ENCODE data around the gene GNAQ. TPM values are rescaled to one million over a fixed set of nuclear protein-coding genes. Genes with fewer than 3 reads are reported as not detected.
A peak's percentile ranks its signal among the peaks of the same experiment; 100 is the strongest.
"Not testable (repeated sequence)": the region's sequence is repeated elsewhere in the genome, so short reads cannot be mapped to it uniquely, and the experiment has no call there.

GNAQ gene
- total RNA-seq, 1 experiment from 2014 or later: 48.6 TPM

DNA sequence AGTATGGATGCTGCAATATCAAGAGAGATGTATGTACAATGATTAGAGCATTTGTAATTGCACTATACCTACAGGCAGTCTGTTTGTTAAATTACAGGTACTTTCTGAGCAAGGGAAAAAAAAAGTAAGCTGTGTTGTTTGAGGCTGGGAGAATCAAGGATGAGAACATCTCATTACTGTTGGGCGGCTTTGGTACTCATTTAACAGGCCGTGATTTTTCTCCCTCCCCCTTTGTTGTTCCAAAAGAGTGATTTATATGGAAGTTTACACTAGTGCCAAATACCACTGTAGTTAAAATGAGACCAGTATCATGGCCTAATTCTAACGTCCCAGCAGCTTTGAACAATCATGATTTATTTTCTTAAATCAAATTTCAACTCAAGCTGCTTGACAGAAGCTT, 312.3 kb downstream of the GNAQ start:
- no peak overlapping the region for H2BK5ac ChIP-seq (ENCODE audit: insufficient read length, low read length)
- H3K9me3 ChIP-seq (ENCODE audit: control insufficient read depth, low read depth, low read length): no peaks in the 10 kb centered on the region
- H4K5ac ChIP-seq (ENCODE audit: insufficient read length, low read depth, low read length): no peak overlapping the region
- H4K20me1 ChIP-seq (ENCODE audit: control insufficient read depth, insufficient read depth, insufficient read length): no peaks in the 10 kb centered on the region
- Mint-ChIP-seq H3K27ac (peak overlapping the region; percentile 15 to 86 (median 69); a peak in 4 of 7 replicates), H3K4me3 (no peak overlapping the region; a peak in 1 of 5 replicates), H3K4me1 (peaks cover 71 to 74% of the 10 kb centered on the region in 2 experiments), H3K27me3 (ENCODE audit: low read depth) (no peaks in the 10 kb centered on the region), H3K36me3 (ENCODE audit: insufficient read depth in 1 of 3, low read depth in 3 of 3) (peaks cover 11 to 14% (median 13%) of the 10 kb centered on the region in 3 experiments; a peak in 6 of 7 replicates), H3K9me3 (peaks cover 0 to 7% of the 10 kb centered on the region in 2 experiments; a peak in 3 of 5 replicates)
- no peak overlapping the region for H3K4me2 ChIP-seq (ENCODE audit: insufficient read depth, insufficient read length, low read length)
- H2AK5ac ChIP-seq (ENCODE audit: insufficient read length, low read length): no peak overlapping the region
- H2BK15ac ChIP-seq (ENCODE audit: low read depth, low read length): no peak overlapping the region
- H3K4me1 ChIP-seq (ENCODE audit: insufficient read depth, low read length): no peaks in the 10 kb centered on the region; the same call in 1 of the 2 replicates
- no peak overlapping the region for H4K91ac ChIP-seq (ENCODE audit: insufficient read length, low read depth, low read length)
- H2BK12ac ChIP-seq (ENCODE audit: insufficient read length, low read depth, low read length): no peak overlapping the region
- TF ChIP-seq, protein P1, sequence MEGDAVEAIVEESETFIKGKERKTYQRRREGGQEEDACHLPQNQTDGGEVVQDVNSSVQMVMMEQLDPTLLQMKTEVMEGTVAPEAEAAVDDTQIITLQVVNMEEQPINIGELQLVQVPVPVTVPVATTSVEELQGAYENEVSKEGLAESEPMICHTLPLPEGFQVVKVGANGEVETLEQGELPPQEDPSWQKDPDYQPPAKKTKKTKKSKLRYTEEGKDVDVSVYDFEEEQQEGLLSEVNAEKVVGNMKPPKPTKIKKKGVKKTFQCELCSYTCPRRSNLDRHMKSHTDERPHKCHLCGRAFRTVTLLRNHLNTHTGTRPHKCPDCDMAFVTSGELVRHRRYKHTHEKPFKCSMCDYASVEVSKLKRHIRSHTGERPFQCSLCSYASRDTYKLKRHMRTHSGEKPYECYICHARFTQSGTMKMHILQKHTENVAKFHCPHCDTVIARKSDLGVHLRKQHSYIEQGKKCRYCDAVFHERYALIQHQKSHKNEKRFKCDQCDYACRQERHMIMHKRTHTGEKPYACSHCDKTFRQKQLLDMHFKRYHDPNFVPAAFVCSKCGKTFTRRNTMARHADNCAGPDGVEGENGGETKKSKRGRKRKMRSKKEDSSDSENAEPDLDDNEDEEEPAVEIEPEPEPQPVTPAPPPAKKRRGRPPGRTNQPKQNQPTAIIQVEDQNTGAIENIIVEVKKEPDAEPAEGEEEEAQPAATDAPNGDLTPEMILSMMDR (conservative IDR thresholded peaks at IDR 0.05): no peak
- H3K27ac ChIP-seq (ENCODE audit: insufficient read length, low read depth, low read length): no peak overlapping the region
- no peak overlapping the region for H3K18ac ChIP-seq (ENCODE audit: insufficient read length, low read depth, low read length)
- no peaks in the 10 kb centered on the region for H3K23me2 ChIP-seq (ENCODE audit: insufficient read length, low read depth, low read length, poor library complexity, severe bottlenecking)
- H2BK20ac ChIP-seq (ENCODE audit: low read depth, low read length, poor library complexity, severe bottlenecking): no peak overlapping the region
- H3K27me3 ChIP-seq (ENCODE audit: insufficient read depth, low read length): no peaks in the 10 kb centered on the region
- H3K79me1 ChIP-seq (ENCODE audit: insufficient read depth, low read depth, low read length, poor library complexity, severe bottlenecking): no peaks in the 10 kb centered on the region
- H3K23ac ChIP-seq (ENCODE audit: insufficient read length, low read depth, low read length): no peak overlapping the region
- no peak overlapping the region for H3T11ph ChIP-seq (ENCODE audit: low read length)
- H3K9ac ChIP-seq (ENCODE audit: extremely low read depth, insufficient read length, low read length): no peak overlapping the region
- no peak overlapping the region for H2BK120ac ChIP-seq (ENCODE audit: low read depth, low read length, poor library complexity, severe bottlenecking)
- H3K79me2 ChIP-seq (ENCODE audit: insufficient read depth, low read length): no peaks in the 10 kb centered on the region
- no peak overlapping the region for H2AFZ ChIP-seq (ENCODE audit: low read length)
- WGBS (ENCODE audit: extremely low coverage, insufficient read length, low lambda C conversion rate): no CpG with 5 or more reads among the region's 3 CpGs
- no peak overlapping the region for H3K56ac ChIP-seq (ENCODE audit: insufficient read length, low read depth, low read length)
- H3K4ac ChIP-seq (ENCODE audit: low read depth, low read length): no peak overlapping the region
- H3K14ac ChIP-seq (ENCODE audit: insufficient read depth, low read length): no peak overlapping the region
- no peak for DNase-seq
- no peak overlapping the region for H4K8ac ChIP-seq (replicated peaks; ENCODE audit: insufficient read length, low read depth, low read length)

DNA sequence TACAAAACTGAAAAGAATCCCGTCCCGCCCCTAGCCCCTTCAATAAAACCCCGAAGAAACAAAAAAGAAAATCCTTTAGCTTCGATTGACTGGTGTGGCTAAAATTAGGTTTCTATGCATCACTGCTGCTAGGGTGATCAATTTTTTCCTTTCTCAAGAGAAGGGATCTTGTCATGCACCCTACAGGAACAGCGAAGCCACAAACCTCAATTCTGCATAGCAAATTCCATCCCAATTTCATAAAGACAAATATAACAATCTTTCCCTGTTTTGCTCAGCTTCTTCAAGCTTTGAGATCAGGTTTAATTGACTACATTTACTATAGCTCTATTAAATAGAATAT, 313.3 kb downstream of the GNAQ start:
- H3K56ac ChIP-seq (ENCODE audit: insufficient read length, low read depth, low read length); H2BK12ac ChIP-seq (ENCODE audit: insufficient read length, low read depth, low read length); H2AFZ ChIP-seq (ENCODE audit: low read length); H2BK120ac ChIP-seq (ENCODE audit: low read depth, low read length, poor library complexity, severe bottlenecking); H3K9ac ChIP-seq (ENCODE audit: extremely low read depth, insufficient read length, low read length); H4K20me1 ChIP-seq (ENCODE audit: control insufficient read depth, insufficient read depth, insufficient read length); H3K27me3 Mint-ChIP-seq (ENCODE audit: low read depth); H2BK15ac ChIP-seq (ENCODE audit: low read depth, low read length); H3K4ac ChIP-seq (ENCODE audit: low read depth, low read length); H3K18ac ChIP-seq (ENCODE audit: insufficient read length, low read depth, low read length); H2BK20ac ChIP-seq (ENCODE audit: low read depth, low read length, poor library complexity, severe bottlenecking); H4K8ac ChIP-seq (replicated peaks; ENCODE audit: insufficient read length, low read depth, low read length); H3T11ph ChIP-seq (ENCODE audit: low read length); H3K23ac ChIP-seq (ENCODE audit: insufficient read length, low read depth, low read length); DNase-seq; H4K5ac ChIP-seq (ENCODE audit: insufficient read length, low read depth, low read length); H3K4me1 ChIP-seq (ENCODE audit: insufficient read depth, low read length); H3K79me2 ChIP-seq (ENCODE audit: insufficient read depth, low read length); H3K36me3 Mint-ChIP-seq (ENCODE audit: insufficient read depth in 1 of 3, low read depth in 3 of 3); H3K14ac ChIP-seq (ENCODE audit: insufficient read depth, low read length); H3K4me2 ChIP-seq (ENCODE audit: insufficient read depth, insufficient read length, low read length); H3K9me3 ChIP-seq (ENCODE audit: control insufficient read depth, low read depth, low read length); H3K9me3 Mint-ChIP-seq; H2AK5ac ChIP-seq (ENCODE audit: insufficient read length, low read length); H3K79me1 ChIP-seq (ENCODE audit: insufficient read depth, low read depth, low read length, poor library complexity, severe bottlenecking); H2BK5ac ChIP-seq (ENCODE audit: insufficient read length, low read length); H3K27me3 ChIP-seq (ENCODE audit: insufficient read depth, low read length); H4K91ac ChIP-seq (ENCODE audit: insufficient read length, low read depth, low read length); H3K23me2 ChIP-seq (ENCODE audit: insufficient read length, low read depth, low read length, poor library complexity, severe bottlenecking): not testable (repeated sequence)
- Mint-ChIP-seq H3K4me1 (peaks cover 80 to 83% of the 10 kb centered on the region in 2 experiments), H3K27ac (peak overlapping the region; percentile 62 to 98 (median 95)), H3K4me3 (peak overlapping the region in 1 of 2 experiments; percentile 36; a peak in 2 of 5 replicates)
- no CpG with 5 or more reads among the region's 5 CpGs for WGBS (ENCODE audit: extremely low coverage, insufficient read length, low lambda C conversion rate)
- H3K27ac ChIP-seq (ENCODE audit: insufficient read length, low read depth, low read length): peak overlapping the region; percentile 64
